Measurements from ENCODE around the gene AGTR1.

The AGTR1 gene

GRCh38 chr3:148709560-148710253 lies 12.0 kb downstream of the AGTR1 start:
- no peaks in the 10 kb centered on the region for H3K36me3 ChIP-seq (ENCODE audit: insufficient read depth, low read length)
- no peak overlapping the region for H3K9ac ChIP-seq (ENCODE audit: low read depth, low read length)
- H3K9me3 ChIP-seq (ENCODE audit: control insufficient read depth, insufficient read depth, low read length) = no peaks in the 10 kb centered on the region
- H3K4me1 ChIP-seq (ENCODE audit: insufficient read depth, low read length) = peaks cover 3% of the 10 kb centered on the region; the same call in 1 of the 2 replicates

GRCh38 chr3:148710665-148711064 lies 13.0 kb downstream of the AGTR1 start:
- no peaks in the 10 kb centered on the region for H3K9me3 ChIP-seq (ENCODE audit: control insufficient read depth, insufficient read depth, low read length)
- no peak overlapping the region for H3K9ac ChIP-seq (ENCODE audit: low read depth, low read length)
- H3K36me3 ChIP-seq (ENCODE audit: insufficient read depth, low read length) = no peaks in the 10 kb centered on the region
- H3K4me1 ChIP-seq (ENCODE audit: insufficient read depth, low read length) = peaks cover 3% of the 10 kb centered on the region; the same call in 1 of the 2 replicates

GRCh38 chr3:148711981-148712666 lies 14.4 kb downstream of the AGTR1 start:
- no peak overlapping the region for H3K9ac ChIP-seq (ENCODE audit: low read depth, low read length)
- H3K36me3 ChIP-seq (ENCODE audit: insufficient read depth, low read length) = no peaks in the 10 kb centered on the region
- H3K9me3 ChIP-seq (ENCODE audit: control insufficient read depth, insufficient read depth, low read length) = no peaks in the 10 kb centered on the region
- H3K4me1 ChIP-seq (ENCODE audit: insufficient read depth, low read length) = peaks cover 3% of the 10 kb centered on the region; the same call in 1 of the 2 replicates

GRCh38 chr3:148714521-148714920 lies 16.8 kb downstream of the AGTR1 start:
- H3K9me3 ChIP-seq (ENCODE audit: control insufficient read depth, insufficient read depth, low read length) = no peaks in the 10 kb centered on the region
- peaks cover 3% of the 10 kb centered on the region; the same call in 1 of the 2 replicates for H3K4me1 ChIP-seq (ENCODE audit: insufficient read depth, low read length)
- H3K36me3 ChIP-seq (ENCODE audit: insufficient read depth, low read length) = no peaks in the 10 kb centered on the region
- H3K9ac ChIP-seq (ENCODE audit: low read depth, low read length) = no peak overlapping the region

GRCh38 chr3:148716657-148717056 lies 19.0 kb downstream of the AGTR1 start:
- H3K4me1 ChIP-seq (ENCODE audit: insufficient read depth, low read length) = peaks cover 3% of the 10 kb centered on the region; the same call in 1 of the 2 replicates
- no peak overlapping the region for H3K9ac ChIP-seq (ENCODE audit: low read depth, low read length)
- no peaks in the 10 kb centered on the region for H3K9me3 ChIP-seq (ENCODE audit: control insufficient read depth, insufficient read depth, low read length)
- no peaks in the 10 kb centered on the region for H3K36me3 ChIP-seq (ENCODE audit: insufficient read depth, low read length)

- Histone ChIP-seq H3K4me1 (ENCODE audit: insufficient read depth, low read length) (peaks cover 3% of the 10 kb centered on the region; the same call in 1 of the 2 replicates), H3K9ac (ENCODE audit: low read depth, low read length) (no peak overlapping the region), H3K36me3 (ENCODE audit: insufficient read depth, low read length) (no peaks in the 10 kb centered on the region), H3K9me3 (ENCODE audit: control insufficient read depth, insufficient read depth, low read length) (no peaks in the 10 kb centered on the region)
These were observed 20.3 kb downstream of the AGTR1 start for GRCh38 chr3:148717885-148718561.

- no peaks in the 10 kb centered on the region for H3K9me3 ChIP-seq (ENCODE audit: control insufficient read depth, insufficient read depth, low read length)
- peaks cover 3% of the 10 kb centered on the region; the same call in 1 of the 2 replicates for H3K4me1 ChIP-seq (ENCODE audit: insufficient read depth, low read length)
- no peak overlapping the region for H3K9ac ChIP-seq (ENCODE audit: low read depth, low read length)
- H3K36me3 ChIP-seq (ENCODE audit: insufficient read depth, low read length) = no peaks in the 10 kb centered on the region
These were observed 21.5 kb downstream of the AGTR1 start for GRCh38 chr3:148718982-148719862.

- Histone ChIP-seq H3K36me3 (ENCODE audit: insufficient read depth, low read length) (no peaks in the 10 kb centered on the region), H3K9me3 (ENCODE audit: control insufficient read depth, insufficient read depth, low read length) (no peaks in the 10 kb centered on the region), H3K9ac (ENCODE audit: low read depth, low read length) (no peak overlapping the region), H3K4me1 (ENCODE audit: insufficient read depth, low read length) (peaks cover 3% of the 10 kb centered on the region; the same call in 1 of the 2 replicates)
These were observed 23.2 kb downstream of the AGTR1 start for GRCh38 chr3:148720873-148721272.

- Histone ChIP-seq H3K9ac (ENCODE audit: low read depth, low read length) (no peak overlapping the region), H3K9me3 (ENCODE audit: control insufficient read depth, insufficient read depth, low read length) (no peaks in the 10 kb centered on the region), H3K4me1 (ENCODE audit: insufficient read depth, low read length) (peaks cover 3% of the 10 kb centered on the region; the same call in 1 of the 2 replicates), H3K36me3 (ENCODE audit: insufficient read depth, low read length) (no peaks in the 10 kb centered on the region)
These were observed 25.9 kb downstream of the AGTR1 start for GRCh38 chr3:148723631-148724030.

- H3K9ac ChIP-seq (ENCODE audit: low read depth, low read length) = no peak overlapping the region
- H3K4me1 ChIP-seq (ENCODE audit: insufficient read depth, low read length) = no peaks in the 10 kb centered on the region
- no peaks in the 10 kb centered on the region for H3K36me3 ChIP-seq (ENCODE audit: insufficient read depth, low read length)
- no peaks in the 10 kb centered on the region for H3K9me3 ChIP-seq (ENCODE audit: control insufficient read depth, insufficient read depth, low read length)
These were observed 29.5 kb downstream of the AGTR1 start for GRCh38 chr3:148727231-148727630.

- Histone ChIP-seq H3K9ac (ENCODE audit: low read depth, low read length) (no peak overlapping the region), H3K36me3 (ENCODE audit: insufficient read depth, low read length) (no peaks in the 10 kb centered on the region), H3K4me1 (ENCODE audit: insufficient read depth, low read length) (no peaks in the 10 kb centered on the region), H3K9me3 (ENCODE audit: control insufficient read depth, insufficient read depth, low read length) (no peaks in the 10 kb centered on the region)
These were observed 31.1 kb downstream of the AGTR1 start for GRCh38 chr3:148728753-148729152.

- H3K36me3 ChIP-seq (ENCODE audit: insufficient read depth, low read length) = no peaks in the 10 kb centered on the region
- H3K9me3 ChIP-seq (ENCODE audit: control insufficient read depth, insufficient read depth, low read length) = no peaks in the 10 kb centered on the region
- no peaks in the 10 kb centered on the region for H3K4me1 ChIP-seq (ENCODE audit: insufficient read depth, low read length)
- no peak overlapping the region for H3K9ac ChIP-seq (ENCODE audit: low read depth, low read length)
These were observed 31.9 kb downstream of the AGTR1 start for GRCh38 chr3:148729476-148730055.

- no peaks in the 10 kb centered on the region for H3K9me3 ChIP-seq (ENCODE audit: control insufficient read depth, insufficient read depth, low read length)
- H3K36me3 ChIP-seq (ENCODE audit: insufficient read depth, low read length) = no peaks in the 10 kb centered on the region
- H3K9ac ChIP-seq (ENCODE audit: low read depth, low read length) = no peak overlapping the region
- no peaks in the 10 kb centered on the region for H3K4me1 ChIP-seq (ENCODE audit: insufficient read depth, low read length)
These were observed 33.0 kb downstream of the AGTR1 start for GRCh38 chr3:148730676-148731075.

Data from ES-I3 (cell line).